HG03378 (cell line): ENCODE data around the gene USH2A.

Experiments used
- ATAC-seq: cut with Tn5 transposase; IDR thresholded peaks from one replicate; pipeline ENCODE4 v1.9.1; 2021; ENCODE audit warnings: mild to moderate bottlenecking, moderate library complexity; ENCODE audit not compliant: unreplicated experiment

The USH2A gene

GRCh38 chr1:216303690-216304089, 119.6 kb downstream of the USH2A start:
- ATAC-seq: no peak

- no peak for ATAC-seq
Measured at GRCh38 chr1:216293683-216294082, 129.6 kb downstream of the USH2A start.

- ATAC-seq: no peak
Measured at GRCh38 chr1:216290074-216290473, 133.2 kb downstream of the USH2A start.

GRCh38 chr1:216285052-216285451, 138.2 kb downstream of the USH2A start:
- no peak for ATAC-seq

GRCh38 chr1:216281757-216282156, 141.5 kb downstream of the USH2A start:
- no peak for ATAC-seq

- no peak for ATAC-seq
Measured at GRCh38 chr1:216270086-216270773, 153.0 kb downstream of the USH2A start.

- ATAC-seq: no peak
Measured at GRCh38 chr1:216261631-216262030, 161.6 kb downstream of the USH2A start.

GRCh38 chr1:216258856-216259255, 164.4 kb downstream of the USH2A start:
- ATAC-seq: no peak

GRCh38 chr1:216258386-216258785, 164.9 kb downstream of the USH2A start:
- ATAC-seq: no peak

GRCh38 chr1:216250861-216251260, 172.4 kb downstream of the USH2A start:
- ATAC-seq: no peak

- no peak for ATAC-seq
Measured at GRCh38 chr1:216248628-216249027, 174.6 kb downstream of the USH2A start.

- ATAC-seq: no peak
Measured at GRCh38 chr1:216247937-216248336, 175.3 kb downstream of the USH2A start.

- no peak for ATAC-seq
Measured at GRCh38 chr1:216246577-216247203, 176.6 kb downstream of the USH2A start.

GRCh38 chr1:216238844-216239243, 184.4 kb downstream of the USH2A start:
- no peak for ATAC-seq

- no peak for ATAC-seq
Measured at GRCh38 chr1:216237927-216238542, 185.2 kb downstream of the USH2A start.

- ATAC-seq: no peak
Measured at GRCh38 chr1:216224233-216224632, 199.0 kb downstream of the USH2A start.

GRCh38 chr1:216223486-216223885, 199.8 kb downstream of the USH2A start:
- no peak for ATAC-seq

- ATAC-seq: no peak
Measured at GRCh38 chr1:216222288-216222687, 201.0 kb downstream of the USH2A start.

- ATAC-seq: peak; percentile 98
Measured at GRCh38 chr1:216221260-216221700, 202.0 kb downstream of the USH2A start.

- ATAC-seq: no peak
Measured at GRCh38 chr1:216216305-216216704, 206.9 kb downstream of the USH2A start.

GRCh38 chr1:216215169-216215568, 208.1 kb downstream of the USH2A start:
- ATAC-seq: no peak

- ATAC-seq: no peak
Measured at GRCh38 chr1:216212826-216213225, 210.4 kb downstream of the USH2A start.
